WTC11 (cell line): ENCODE results near the gene LVRN. TPM values are rescaled to one million over a fixed set of nuclear protein-coding genes. Genes with fewer than 3 reads are reported as not detected.

Source experiments
- ATAC-seq: fragments of 200-7000 bp; cut with Tn5 transposase; 2 replicates; pipeline ENCODE4 v1.10.0; 2021; ENCODE audit warnings: mild to moderate bottlenecking, moderate library complexity
- CTCF ChIA-PET: fragments of 300-600 bp; sonication (Branson Sonifier 250); formaldehyde crosslinking; loops from one replicate; lab custom pipeline; 2021; ENCODE audit warnings: antibody characterized with exemption; lab: Charles Lee
- POLR2A ChIA-PET: fragments of 350-600 bp; sonication (Branson Sonifier 250); formaldehyde crosslinking; loops from one replicate; lab custom pipeline; 2021; ENCODE audit warnings: antibody characterized with exemption; lab: Charles Lee
- DNase-seq: peaks from one replicate; pipeline ENCODE4 v3.0.0; 2021; ENCODE audit warnings: low spot score
- H3K27ac Mint-ChIP-seq: 2 replicates; pipeline ENCODE4 v1.8.0; 2021; ENCODE audit warnings: mixed read lengths
- H3K27me3 Mint-ChIP-seq: 2 replicates; pipeline ENCODE4 v1.8.0; 2021; ENCODE audit warnings: low read depth, mild to moderate bottlenecking, moderate library complexity, mixed read lengths
- H3K36me3 Mint-ChIP-seq: 2 replicates; pipeline ENCODE4 v1.8.0; 2021; ENCODE audit warnings: mixed read lengths
- H3K4me1 Mint-ChIP-seq: 2 replicates; pipeline ENCODE4 v1.8.0; 2022; ENCODE audit warnings: mixed read lengths
- H3K4me3 Mint-ChIP-seq: 2 replicates; pipeline ENCODE4 v1.8.0; 2021; ENCODE audit warnings: mild to moderate bottlenecking, moderate library complexity, mixed read lengths
- H3K9me3 Mint-ChIP-seq: 2 replicates; pipeline ENCODE4 v1.8.0; 2021; ENCODE audit warnings: mixed read lengths
- AFF4 ChIP-seq: sonication (generic); formaldehyde crosslinking; IDR thresholded peaks from 2 replicates; pipeline ENCODE4 v1.8.1; 2023; ENCODE audit warnings: mild to moderate bottlenecking, missing genetic modification reagents, borderline replicate concordance
- E2F1 ChIP-seq: sonication (generic); formaldehyde crosslinking; IDR thresholded peaks from 2 replicates; pipeline ENCODE4 v1.8.0; 2022; ENCODE audit warnings: mild to moderate bottlenecking, missing genetic modification reagents
- IRF1 ChIP-seq: sonication (generic); formaldehyde crosslinking; IDR thresholded peaks from 2 replicates; pipeline ENCODE4 v1.8.0; 2023; ENCODE audit warnings: missing genetic modification reagents
- NFE2L1 ChIP-seq: sonication (generic); formaldehyde crosslinking; IDR thresholded peaks from 2 replicates; pipeline ENCODE4 v1.8.1; 2023; ENCODE audit warnings: missing genetic modification reagents
- NFYB ChIP-seq: sonication (generic); formaldehyde crosslinking; conservative IDR thresholded peaks from 2 replicates; pipeline ENCODE4 v1.8.0; 2022; ENCODE audit warnings: low read depth, missing genetic modification reagents
- PRRX2 ChIP-seq: fragments of 250-450 bp; sonication (Bioruptor Pico); IDR thresholded peaks from 2 replicates; pipeline ENCODE4 v1.8.0; 2021; ENCODE audit warnings: mild to moderate bottlenecking
- STAT6 ChIP-seq: sonication (generic); formaldehyde crosslinking; conservative IDR thresholded peaks from 2 replicates; pipeline ENCODE4 v1.8.1; 2023; ENCODE audit warnings: mild to moderate bottlenecking, low read depth, missing genetic modification reagents, moderate library complexity
- TEAD4 ChIP-seq: sonication (generic); formaldehyde crosslinking; IDR thresholded peaks from 2 replicates; pipeline ENCODE4 v1.8.0; 2022; ENCODE audit warnings: mild to moderate bottlenecking, missing genetic modification reagents
- total RNA-seq: library from RNA; stranded (reverse); gene quantifications from 3 replicates; pipeline ENCODE4 v1.2.3, GENCODE V29; 2021
- TF ChIP-seq, protein P1 (sequence below): sonication (generic); formaldehyde crosslinking; IDR thresholded peaks from 2 replicates; pipeline ENCODE4 v1.8.0; 2022; ENCODE audit warnings: missing genetic modification reagents
- TF ChIP-seq, protein P2 (sequence below): sonication (generic); formaldehyde crosslinking; IDR thresholded peaks from 2 replicates; pipeline ENCODE4 v1.8.0; 2023; ENCODE audit warnings: mild to moderate bottlenecking, missing genetic modification reagents
- TF ChIP-seq, protein P3 (sequence below): sonication (generic); formaldehyde crosslinking; IDR thresholded peaks from 2 replicates; pipeline ENCODE4 v1.8.1; 2023; ENCODE audit warnings: mild to moderate bottlenecking, missing genetic modification reagents

LVRN gene
- total RNA-seq, 1 experiment from 2014 or later, result 0.13 TPM

GRCh38 chr5:116045821-116046220 lies 83.5 kb downstream of the LVRN start (continued):
- TF ChIP-seq NFYB (CRISPR knock-in tag), result no peak
- TF ChIP-seq, protein P1, sequence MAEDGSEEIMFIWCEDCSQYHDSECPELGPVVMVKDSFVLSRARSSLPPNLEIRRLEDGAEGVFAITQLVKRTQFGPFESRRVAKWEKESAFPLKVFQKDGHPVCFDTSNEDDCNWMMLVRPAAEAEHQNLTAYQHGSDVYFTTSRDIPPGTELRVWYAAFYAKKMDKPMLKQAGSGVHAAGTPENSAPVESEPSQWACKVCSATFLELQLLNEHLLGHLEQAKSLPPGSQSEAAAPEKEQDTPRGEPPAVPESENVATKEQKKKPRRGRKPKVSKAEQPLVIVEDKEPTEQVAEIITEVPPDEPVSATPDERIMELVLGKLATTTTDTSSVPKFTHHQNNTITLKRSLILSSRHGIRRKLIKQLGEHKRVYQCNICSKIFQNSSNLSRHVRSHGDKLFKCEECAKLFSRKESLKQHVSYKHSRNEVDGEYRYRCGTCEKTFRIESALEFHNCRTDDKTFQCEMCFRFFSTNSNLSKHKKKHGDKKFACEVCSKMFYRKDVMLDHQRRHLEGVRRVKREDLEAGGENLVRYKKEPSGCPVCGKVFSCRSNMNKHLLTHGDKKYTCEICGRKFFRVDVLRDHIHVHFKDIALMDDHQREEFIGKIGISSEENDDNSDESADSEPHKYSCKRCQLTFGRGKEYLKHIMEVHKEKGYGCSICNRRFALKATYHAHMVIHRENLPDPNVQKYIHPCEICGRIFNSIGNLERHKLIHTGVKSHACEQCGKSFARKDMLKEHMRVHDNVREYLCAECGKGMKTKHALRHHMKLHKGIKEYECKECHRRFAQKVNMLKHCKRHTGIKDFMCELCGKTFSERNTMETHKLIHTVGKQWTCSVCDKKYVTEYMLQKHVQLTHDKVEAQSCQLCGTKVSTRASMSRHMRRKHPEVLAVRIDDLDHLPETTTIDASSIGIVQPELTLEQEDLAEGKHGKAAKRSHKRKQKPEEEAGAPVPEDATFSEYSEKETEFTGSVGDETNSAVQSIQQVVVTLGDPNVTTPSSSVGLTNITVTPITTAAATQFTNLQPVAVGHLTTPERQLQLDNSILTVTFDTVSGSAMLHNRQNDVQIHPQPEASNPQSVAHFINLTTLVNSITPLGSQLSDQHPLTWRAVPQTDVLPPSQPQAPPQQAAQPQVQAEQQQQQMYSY, result no peak
- TF ChIP-seq IRF1 (CRISPR knock-in tag), result no peak
- TF ChIP-seq AFF4 (CRISPR knock-in tag), result no peak
- TF ChIP-seq STAT6, result no peak
- no peak for TF ChIP-seq NFE2L1 (CRISPR knock-in tag)

- DNase-seq (no peak), ATAC-seq (no peak)
- Mint-ChIP-seq H3K27ac (no peak overlapping the region), H3K9me3 (no peaks in the 10 kb centered on the region), H3K4me1 (peaks cover 4% of the 10 kb centered on the region), H3K27me3 (no peaks in the 10 kb centered on the region), H3K4me3 (no peak overlapping the region), H3K36me3 (no peaks in the 10 kb centered on the region)
- ChIA-PET CTCF (no interaction called here), POLR2A (no interaction called here)
- no peak for TF ChIP-seq E2F1 (CRISPR knock-in tag)
- TF ChIP-seq TEAD4 (CRISPR knock-in tag), result no peak
- TF ChIP-seq PRRX2 (CRISPR knock-in tag), result no peak
- TF ChIP-seq, protein P2, sequence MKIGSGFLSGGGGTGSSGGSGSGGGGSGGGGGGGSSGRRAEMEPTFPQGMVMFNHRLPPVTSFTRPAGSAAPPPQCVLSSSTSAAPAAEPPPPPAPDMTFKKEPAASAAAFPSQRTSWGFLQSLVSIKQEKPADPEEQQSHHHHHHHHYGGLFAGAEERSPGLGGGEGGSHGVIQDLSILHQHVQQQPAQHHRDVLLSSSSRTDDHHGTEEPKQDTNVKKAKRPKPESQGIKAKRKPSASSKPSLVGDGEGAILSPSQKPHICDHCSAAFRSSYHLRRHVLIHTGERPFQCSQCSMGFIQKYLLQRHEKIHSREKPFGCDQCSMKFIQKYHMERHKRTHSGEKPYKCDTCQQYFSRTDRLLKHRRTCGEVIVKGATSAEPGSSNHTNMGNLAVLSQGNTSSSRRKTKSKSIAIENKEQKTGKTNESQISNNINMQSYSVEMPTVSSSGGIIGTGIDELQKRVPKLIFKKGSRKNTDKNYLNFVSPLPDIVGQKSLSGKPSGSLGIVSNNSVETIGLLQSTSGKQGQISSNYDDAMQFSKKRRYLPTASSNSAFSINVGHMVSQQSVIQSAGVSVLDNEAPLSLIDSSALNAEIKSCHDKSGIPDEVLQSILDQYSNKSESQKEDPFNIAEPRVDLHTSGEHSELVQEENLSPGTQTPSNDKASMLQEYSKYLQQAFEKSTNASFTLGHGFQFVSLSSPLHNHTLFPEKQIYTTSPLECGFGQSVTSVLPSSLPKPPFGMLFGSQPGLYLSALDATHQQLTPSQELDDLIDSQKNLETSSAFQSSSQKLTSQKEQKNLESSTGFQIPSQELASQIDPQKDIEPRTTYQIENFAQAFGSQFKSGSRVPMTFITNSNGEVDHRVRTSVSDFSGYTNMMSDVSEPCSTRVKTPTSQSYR, result no peak
- TF ChIP-seq, protein P3, sequence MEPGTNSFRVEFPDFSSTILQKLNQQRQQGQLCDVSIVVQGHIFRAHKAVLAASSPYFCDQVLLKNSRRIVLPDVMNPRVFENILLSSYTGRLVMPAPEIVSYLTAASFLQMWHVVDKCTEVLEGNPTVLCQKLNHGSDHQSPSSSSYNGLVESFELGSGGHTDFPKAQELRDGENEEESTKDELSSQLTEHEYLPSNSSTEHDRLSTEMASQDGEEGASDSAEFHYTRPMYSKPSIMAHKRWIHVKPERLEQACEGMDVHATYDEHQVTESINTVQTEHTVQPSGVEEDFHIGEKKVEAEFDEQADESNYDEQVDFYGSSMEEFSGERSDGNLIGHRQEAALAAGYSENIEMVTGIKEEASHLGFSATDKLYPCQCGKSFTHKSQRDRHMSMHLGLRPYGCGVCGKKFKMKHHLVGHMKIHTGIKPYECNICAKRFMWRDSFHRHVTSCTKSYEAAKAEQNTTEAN, result no peak
These were observed 84.0 kb downstream of the LVRN start for GRCh38 chr5:116046261-116046660.
